Measurements from ENCODE around the gene ABL1.
"Not testable (repeated sequence)": the region's sequence is repeated elsewhere in the genome, so short reads cannot be mapped to it uniquely, and the experiment has no call there.

Gene ABL1

DNA sequence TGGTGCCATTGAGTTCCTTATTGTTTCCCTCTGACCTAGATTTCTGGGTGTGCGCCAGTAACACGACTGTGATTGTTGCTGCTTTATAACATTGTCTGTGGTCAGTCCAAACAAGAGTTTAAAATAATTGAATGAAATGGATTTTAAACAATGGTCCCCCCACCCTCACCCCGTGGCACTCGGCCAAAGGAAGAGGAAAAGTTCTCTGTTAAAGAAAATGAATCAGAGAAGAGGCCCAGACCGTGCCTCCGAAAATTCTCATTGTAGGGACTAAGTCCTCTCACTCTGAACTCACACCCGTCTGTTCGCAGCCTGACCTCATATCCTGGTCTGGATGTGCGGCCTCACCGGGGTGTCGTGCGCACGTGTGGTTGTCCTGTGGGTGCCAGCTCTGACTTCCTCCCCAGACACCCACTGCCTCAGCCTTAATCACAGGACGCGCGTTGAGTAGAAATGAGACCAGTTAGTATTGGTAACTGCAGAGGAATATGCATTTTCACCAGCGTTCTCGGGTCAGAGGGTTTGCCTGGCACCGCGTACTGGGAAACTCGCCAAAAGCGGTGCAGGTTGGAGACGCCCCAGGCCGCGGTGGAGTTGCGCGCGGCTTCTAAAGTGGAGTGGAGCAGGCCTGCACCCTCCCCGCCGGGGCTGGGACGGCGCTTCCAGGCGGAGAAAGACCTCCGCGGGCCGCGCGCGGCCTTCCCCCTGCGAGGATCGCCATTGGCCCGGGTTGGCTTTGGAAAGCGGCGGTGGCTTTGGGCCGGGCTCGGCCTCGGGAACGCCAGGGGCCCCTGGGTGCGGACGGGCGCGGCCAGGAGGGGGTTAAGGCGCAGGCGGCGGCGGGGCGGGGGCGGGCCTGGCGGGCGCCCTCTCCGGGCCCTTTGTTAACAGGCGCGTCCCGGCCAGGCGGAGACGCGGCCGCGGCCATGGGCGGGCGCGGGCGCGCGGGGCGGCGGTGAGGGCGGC is at the start of gene ABL1:
Gene ABL1, plus strand, starts transcription at position 884 of the 966 bp plus-strand sequence. CDS start 193 bp downstream, outside the sequence.
- peak; percentile 91 for DNase-seq (ENCODE audit: low spot score)

DNA sequence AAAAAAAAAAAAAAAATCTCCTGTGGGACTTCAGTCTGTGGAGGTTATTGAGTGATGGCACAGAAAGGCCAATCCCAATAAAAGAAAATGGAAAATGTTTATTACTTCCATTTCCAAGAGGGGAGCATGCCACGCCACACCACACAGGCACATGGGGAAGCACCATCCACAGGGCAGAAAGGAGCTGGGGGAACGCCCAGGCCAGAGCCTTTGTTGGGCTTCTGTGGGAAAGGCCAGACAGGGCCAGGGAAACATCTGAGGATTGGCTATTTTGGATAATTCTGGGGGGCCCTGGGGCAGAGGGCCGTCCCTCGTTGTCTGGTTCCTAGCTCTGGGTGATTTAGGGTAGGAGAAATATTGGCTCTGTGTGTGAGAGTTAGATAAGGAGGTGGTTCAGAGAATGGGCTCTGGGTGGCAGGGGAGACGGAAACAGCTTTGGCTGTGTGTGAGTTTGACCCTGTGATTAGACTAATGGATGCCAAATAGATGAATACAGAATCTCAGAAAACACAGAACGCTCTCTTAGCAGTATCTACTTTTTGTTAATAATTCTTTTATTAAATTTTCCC is 49.0 kb upstream of the ABL1 start:
- no peak for DNase-seq (ENCODE audit: low spot score)

DNA sequence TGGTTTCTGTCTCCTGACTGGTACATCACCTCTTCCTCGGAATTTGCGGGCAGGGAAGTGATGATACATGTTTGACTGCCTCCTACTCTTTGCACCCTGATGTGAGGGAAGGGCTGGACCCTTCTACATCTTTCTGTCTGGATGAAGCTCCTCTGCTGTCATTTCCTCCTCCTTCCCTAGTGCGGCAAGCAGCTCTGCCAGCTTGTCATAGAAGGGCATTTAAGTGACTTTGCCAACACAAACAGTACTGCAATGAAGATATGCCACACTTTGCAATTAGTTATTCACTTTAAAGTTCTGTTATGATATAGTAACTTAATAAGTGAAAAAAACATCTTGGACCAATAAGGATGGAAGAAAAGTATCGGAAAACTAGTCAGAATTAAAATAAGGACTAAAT is 48.5 kb upstream of the ABL1 start:
- no peak for DNase-seq (ENCODE audit: low spot score)

DNA sequence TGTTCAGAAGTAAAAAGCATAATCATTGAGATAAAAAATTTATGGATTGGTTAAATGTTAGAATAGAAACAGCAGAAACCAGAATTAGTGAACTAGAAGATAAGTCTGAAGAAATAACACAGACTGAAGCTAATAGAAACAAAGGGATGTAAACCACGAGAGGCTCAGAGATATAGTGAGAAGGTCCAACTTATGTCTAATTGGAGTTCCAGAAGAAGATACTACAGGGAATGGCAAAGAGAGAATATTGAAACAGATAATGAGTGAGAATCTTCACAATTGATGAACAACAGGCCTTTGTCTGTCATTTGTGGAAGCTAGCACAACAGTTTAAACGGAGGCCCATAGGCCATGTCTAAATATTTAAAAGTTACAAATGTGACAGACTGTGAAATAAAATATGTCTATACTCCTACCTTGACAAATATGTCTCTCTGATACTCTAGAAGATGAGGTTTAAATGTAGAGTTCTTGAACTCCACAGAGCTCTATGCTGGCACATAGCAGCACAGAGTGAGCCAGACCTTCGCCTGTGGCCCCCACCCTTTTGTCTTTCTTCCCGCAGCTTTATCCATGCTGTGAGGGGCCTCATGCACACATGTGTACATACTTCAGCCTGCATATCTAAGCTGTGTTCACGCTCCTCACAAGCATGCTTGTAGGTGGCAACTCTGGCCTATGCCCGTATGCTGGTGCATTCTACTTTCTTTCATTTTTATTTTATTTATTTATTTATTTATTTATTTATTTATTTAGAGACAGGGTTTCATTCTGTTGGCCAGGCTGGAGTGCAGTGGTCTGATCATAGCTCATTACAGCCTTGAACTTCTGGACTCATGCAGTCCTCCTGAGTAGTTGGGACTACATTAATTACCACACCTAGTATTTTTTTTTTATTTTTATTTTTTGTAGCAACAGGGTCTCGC is 45.0 kb upstream of the ABL1 start:
- no peak for DNase-seq (ENCODE audit: low spot score)

DNA sequence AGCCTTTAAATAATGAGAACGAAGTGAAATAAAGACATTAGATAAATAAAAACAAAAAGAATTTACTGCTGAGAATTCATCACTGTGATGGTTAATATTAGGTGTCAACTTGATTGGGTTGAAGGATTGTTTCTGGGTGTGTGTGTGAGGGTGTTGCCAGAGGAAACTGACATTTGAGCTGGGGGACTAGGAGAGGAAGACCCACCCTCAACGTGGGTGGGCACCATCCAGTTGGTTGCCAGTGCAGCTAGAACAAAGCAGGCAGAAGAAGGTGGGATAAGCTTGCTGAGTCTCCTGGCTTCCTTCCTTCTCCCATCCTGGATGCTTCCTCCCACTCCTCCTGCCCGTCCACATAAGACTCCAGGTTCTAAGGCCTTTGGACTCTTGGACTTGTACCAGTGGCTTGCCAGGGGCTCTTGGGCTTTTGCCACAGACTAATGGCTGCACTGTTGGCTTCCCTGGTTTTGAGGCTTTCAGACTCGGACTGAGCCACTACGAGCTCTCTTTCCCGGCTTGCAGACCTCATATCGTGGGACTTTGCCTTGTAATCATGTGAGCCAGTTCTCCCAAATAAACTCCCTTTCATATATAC is 43.7 kb upstream of the ABL1 start:
- no peak for DNase-seq (ENCODE audit: low spot score)

DNA sequence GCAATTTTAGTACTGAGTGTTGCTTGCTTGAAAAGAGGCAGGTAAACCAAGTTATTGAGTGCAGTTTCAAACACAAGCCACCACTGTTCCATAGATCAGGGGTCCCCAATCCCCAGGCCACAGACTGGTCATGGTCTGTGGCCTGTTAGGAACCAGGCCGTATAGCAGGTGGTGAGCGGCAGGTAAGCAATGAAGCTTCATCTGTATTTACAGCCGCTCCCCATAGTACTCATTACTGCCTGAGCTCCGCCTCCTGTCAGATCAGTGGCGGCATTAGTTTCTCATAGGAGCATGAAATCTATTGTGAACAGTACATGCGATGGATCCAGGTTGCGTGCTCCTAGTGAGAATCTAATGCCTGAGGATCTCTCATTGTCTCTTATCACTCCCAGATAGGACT is 41.5 kb upstream of the ABL1 start:
- DNase-seq (ENCODE audit: low spot score), result no peak

DNA sequence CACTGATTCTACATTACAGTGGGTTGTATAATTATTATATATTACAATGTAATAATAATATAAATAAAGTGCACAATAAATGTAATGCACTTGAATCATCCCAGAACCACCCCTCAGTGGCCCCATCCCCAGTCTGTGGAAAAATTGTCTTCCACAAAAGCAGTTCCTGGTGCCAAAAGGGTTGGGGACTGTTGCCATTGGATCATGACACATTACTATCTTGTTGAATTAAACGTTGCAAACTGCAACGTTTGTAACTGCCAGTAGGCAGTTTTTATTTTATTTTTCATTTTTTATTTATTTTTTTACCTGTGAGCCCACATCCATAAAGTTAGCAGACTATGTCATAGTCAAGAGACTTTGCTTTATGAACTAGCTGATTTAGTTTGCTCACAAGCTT is 41.0 kb upstream of the ABL1 start:
- DNase-seq (ENCODE audit: low spot score), result not testable (repeated sequence)

DNA sequence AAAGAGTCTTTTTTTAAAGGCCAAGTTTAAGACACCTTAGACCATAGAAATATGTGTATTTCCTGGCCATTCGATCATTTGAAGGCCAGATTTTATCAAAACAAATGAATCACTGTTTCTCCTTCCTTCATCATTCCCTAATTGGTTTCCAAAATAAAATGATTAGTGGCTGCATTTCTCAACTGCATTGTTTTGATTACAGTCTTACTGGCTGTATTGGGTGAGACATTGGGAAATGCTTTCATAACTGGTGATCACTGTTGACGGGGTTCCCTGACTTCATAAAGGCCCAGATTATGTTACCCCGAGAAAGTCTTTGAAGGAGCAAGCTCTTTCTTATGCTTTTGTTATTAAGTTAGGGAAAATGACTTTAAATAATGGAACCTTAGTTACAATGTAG is 40.6 kb upstream of the ABL1 start:
- DNase-seq (ENCODE audit: low spot score), result not testable (repeated sequence)

DNA sequence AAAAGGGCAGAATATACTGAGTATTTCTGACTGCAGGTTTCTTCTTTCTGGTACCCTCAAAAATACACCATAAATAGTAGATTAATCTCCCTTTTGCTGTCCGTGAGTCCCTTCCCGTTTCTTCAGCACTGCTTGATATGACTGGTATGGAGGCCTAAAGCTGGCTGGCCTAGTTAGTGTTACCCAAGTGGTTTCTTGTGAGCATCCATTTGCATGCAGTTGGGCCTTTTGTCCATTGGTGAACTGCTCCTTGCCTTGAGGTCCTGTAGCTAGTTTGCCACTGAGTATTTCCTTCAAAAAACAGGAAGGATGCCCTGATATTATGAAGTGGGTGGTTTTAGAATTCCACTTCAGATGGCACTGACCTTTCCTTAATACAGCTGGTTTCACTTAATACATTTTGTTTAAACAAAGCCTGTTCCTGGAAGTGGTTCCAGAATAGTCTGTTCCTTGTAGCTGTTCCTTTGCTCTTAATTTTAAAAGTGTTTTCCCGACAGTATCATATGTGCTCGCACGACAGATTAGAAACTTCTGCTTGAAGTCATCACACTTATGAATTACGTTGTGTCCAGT is 40.0 kb upstream of the ABL1 start:
- DNase-seq (ENCODE audit: low spot score), result no peak

DNA sequence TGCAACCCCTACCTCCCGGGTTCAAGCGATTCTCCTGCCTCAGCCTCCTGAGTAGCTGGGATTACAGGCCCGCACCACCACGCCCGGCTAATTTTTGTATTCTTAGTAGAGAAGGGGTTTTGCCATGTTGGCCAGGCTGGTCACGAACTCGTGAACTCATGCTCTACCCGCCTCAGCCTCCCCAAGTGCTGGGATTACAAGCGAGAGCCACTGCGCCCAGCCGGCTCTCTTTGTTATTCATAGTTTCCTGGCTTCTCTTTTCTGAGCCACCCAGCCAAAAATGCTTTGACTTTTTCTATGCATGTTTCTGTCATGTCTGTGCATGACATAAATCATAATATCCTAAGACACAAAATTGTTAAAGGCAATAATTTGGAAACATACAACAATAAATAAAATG is 31.9 kb upstream of the ABL1 start:
- DNase-seq (ENCODE audit: low spot score), result not testable (repeated sequence)

DNA sequence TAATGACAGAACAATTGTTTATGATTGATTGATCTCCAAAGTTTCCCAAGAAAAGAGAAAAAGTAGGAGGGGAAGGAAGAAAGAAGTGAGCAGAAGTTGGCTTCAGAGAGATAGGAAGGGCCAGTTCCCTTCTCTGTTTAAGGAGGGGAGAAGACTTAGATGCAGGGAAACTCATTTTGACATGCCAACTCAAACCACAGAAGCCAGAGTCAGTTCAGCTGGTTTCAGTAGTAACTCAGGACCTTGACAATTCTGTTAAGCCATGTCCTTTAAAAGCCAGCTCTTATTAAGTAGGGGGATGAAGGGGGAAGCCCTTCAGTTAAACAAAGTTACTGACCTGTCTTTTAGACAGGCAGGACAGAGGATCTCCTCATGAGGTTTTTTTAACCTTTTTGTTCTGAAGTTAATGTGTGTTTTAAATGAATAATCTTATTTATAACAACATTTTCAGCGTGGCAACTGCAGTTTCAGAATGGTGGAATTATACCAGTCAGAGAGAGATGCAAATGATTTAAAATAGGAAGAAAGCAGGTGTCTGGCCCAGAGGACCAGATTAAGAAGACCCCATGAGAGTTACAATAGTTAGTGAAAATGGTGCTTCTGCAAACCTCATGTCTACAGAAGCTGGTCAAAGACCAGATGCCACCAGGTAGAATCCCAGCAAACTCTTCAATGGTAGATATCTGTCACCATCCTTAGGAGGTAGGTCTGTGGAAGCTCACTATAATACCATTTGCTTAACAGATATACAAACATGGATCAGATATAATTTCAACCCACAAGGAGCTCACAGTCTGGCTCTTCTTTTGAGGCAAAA is 29.3 kb upstream of the ABL1 start:
- no peak for DNase-seq (ENCODE audit: low spot score)

DNA sequence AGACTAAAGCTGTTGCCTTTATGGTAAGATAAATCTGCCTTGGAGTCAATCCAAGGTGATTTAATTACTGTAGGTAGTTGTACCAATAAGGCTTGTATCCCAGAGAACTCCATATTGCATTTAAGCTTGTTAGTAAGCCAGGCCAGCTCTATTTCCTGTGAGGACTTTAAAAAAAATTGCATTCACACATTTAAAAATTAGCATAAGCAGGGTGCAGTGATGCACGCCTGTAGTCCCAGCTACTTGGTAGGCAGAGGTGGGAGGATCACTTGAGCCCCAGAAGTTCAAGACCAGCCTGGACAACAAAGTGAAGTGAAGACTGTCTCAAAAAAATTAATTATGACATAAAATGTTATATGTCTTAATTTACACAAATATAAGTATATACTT is 28.7 kb upstream of the ABL1 start:
- no peak for DNase-seq (ENCODE audit: low spot score)

DNA sequence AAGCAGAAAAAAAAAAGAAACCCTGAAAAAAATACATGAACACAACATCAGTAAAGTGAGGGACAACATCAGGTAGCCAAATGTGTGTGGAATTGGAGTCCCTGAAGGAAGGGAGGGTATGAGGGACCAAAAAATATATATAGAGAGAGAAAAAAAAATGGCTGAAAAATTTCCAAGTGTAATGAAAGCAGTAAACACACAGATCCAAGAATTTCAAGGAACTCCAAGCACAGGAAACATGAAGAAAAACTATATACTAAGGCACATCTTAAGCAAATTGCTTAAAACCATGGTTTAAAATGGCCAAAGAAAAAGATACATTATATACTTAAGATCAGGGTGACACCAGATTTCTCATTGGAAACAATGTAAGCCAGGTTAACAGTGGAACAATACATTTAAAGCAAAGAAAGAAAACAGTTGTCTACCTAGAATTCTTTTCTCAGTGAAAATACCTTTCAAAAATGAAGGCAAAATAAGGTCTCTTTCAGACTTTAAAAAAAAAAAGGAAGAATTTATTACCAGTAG is 24.4 kb upstream of the ABL1 start:
- DNase-seq (ENCODE audit: low spot score), result no peak

DNA sequence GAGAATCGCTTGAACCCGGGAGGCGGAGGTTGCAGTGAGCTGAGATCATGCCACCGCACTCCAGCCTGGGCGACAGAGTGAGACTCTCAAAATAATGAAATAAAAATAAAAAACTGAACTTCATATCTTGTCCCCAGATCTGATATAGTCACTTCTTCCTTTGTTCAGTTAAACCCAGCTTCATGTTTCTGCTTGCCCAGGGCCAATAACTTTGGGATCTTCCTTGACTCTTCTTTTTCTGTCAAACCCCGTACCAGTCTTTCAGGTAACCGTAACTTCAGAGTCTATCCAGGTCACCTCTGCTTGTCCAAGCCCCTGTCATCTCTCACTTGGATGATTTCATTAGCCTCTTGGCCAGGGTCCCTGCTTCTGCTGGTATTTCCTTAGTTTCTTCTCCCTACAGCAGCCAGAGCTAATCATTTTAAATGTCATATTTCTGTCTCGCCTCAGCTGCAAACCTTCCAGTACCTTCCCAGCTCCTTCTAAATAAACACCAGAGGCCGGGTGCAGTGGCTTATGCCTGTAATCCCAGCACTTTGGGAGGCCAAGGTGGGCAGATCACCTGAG is 19.7 kb upstream of the ABL1 start:
- DNase-seq (ENCODE audit: low spot score), result no peak

DNA sequence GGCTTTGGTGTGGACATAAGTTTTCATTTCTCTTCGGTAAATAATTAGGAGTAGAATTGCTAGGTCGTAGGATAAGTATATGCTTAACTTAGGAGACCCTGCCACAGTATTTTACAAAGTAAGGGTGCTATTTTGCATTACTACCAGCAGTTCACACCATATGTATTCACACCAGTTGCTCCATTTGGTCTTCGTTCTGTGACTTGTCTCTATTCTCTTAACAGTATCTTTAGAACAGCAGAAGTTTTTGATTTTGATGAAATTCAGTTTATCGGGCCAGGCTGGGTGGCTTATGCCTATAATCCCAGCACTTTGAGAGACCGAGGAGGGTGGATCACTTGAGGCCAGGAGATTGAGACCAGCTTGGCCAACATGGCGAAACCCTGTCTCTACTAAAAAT is 17.1 kb upstream of the ABL1 start:
- no peak for DNase-seq (ENCODE audit: low spot score)

DNA sequence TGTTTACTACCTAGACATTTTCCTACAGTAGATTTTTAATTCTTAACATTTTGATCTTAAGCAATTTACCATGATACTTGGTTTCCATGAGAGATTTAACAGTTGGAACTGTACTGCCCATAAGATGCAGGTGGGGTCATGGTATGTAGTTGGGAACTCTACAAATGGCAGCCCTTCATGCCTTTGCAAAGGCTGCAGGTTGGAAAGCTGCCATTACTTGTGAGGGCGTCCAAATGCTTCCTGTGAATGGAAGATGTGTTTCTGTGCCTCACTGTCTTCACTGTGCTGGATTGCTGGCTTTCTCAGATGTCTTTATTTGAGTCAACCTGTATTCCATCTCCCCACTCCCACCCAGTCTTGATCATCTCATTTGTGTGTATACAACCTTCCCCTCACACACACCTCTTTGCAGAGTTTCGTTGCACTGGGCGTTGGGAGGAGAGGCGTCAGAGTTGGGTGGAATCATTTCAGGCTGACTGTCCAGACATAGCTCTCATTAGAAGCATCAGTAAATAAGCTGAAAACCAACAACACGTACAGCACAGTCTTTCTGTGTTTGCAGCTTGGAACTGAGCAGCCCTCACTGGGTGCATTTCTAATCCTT is 14.8 kb upstream of the ABL1 start:
- no peak for DNase-seq (ENCODE audit: low spot score)

DNA sequence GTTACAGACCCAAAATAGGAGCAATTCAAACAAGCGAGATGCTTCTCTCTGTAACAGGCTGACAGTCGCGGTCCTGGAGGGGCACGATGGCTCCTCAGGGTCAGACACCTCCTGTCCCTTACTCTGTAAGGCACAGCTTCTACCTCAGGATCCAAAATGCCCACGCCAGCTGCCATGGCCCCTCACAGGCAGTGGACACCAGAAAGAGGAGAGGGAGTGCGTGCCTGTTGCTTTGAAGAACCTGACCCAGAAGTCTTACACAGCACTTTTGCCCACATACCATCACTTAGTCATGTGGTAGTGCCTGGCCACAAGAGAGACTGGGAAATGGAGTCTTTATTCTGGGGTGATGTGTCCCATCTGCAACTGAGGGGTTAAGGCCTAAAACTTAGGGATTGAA is 11.6 kb upstream of the ABL1 start:
- peak; percentile 20 for DNase-seq (ENCODE audit: low spot score)

DNA sequence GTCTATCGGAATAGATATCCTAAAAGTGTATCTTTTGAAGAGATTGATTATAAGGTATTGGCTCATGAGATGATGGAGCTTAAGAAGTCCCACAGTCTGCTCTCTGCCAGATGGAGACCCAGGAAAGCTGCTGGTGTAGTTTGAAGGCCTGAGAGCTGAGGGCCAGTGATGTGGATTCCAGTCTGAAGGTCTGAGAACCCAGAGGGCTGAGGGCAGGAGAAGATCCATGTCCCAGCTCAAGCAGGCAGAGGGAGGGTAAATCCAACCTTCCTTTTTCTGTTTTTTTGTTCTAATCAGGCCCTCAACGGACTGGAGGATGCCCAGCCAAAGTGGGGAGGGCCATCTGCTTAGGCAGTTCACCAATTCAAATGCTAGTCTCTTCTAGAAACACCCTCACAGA is 11.0 kb upstream of the ABL1 start:
- DNase-seq (ENCODE audit: low spot score), result peak; percentile 27

DNA sequence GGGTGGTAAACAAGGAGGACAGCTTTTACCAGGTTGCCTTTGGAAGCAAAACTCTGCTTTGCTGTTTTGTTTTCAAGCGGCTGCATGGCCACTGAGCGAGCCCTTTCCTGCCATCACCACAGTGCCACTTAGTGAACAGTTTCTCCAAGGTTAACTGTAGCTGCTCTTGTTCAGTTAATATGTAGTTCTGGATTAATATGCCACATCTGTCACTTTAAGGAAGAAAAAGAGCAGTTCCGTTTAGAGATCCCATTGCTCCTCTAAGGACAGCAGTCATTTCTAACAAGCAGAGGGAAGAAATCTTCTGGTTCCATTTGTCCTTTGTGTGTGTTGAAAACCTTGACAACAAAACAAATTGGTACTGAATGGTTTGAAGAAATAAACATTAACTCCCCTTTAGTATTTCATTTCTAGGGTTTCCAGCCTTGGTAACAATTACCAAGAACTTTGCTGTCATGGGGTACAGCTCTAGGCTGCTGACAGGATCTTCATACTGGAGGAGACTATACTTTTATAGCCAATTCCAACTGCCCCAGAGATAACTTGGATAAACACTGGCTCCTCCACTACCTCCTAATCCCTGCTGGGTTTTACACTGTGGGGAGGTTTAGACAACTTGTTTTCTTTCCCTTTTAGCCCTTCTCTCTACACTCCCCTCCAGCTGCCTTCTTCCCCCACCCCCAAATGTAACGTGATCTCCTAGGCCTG is 10.3 kb upstream of the ABL1 start:
- DNase-seq (ENCODE audit: low spot score), result peak; percentile 71

Measured in D341Med (cell line).